HG02970 (cell line): ENCODE data around the gene CRY2.

Experiments
- ATAC-seq: cut with Tn5 transposase; IDR thresholded peaks from one replicate; pipeline ENCODE4 v1.9.1; 2021; ENCODE audit warnings: mild to moderate bottlenecking, moderate library complexity, moderate number of reproducible peaks; ENCODE audit not compliant: unreplicated experiment, low FRiP score

CRY2 gene

GRCh38 chr11:45876401-45876800 is 29.1 kb downstream of the CRY2 start:
- ATAC-seq, result no peak

GRCh38 chr11:45877221-45877620 is 29.9 kb downstream of the CRY2 start:
- no peak for ATAC-seq

- no peak for ATAC-seq
These were observed 30.6 kb downstream of the CRY2 start for GRCh38 chr11:45877845-45878244.

- ATAC-seq, result no peak
These were observed 32.8 kb downstream of the CRY2 start for GRCh38 chr11:45879803-45880686.

GRCh38 chr11:45880772-45881570 is 33.7 kb downstream of the CRY2 start:
- no peak for ATAC-seq

GRCh38 chr11:45881708-45882368 is 34.6 kb downstream of the CRY2 start:
- no peak for ATAC-seq

GRCh38 chr11:45884596-45885185 is 37.4 kb downstream of the CRY2 start:
- ATAC-seq, result no peak

GRCh38 chr11:45885274-45885920 is 38.1 kb downstream of the CRY2 start, which contains the start of gene MAPK8IP1:
MAPK8IP1 (plus strand) TSS chr11:45885651; CDS start chr11:45885821, 170 bp downstream.
- ATAC-seq, result no peak

GRCh38 chr11:45885921-45886721 is 38.8 kb downstream of the CRY2 start:
- no peak for ATAC-seq

- ATAC-seq, result no peak
These were observed 39.7 kb downstream of the CRY2 start for GRCh38 chr11:45886816-45887520.

- ATAC-seq, result no peak
These were observed 40.3 kb downstream of the CRY2 start for GRCh38 chr11:45887587-45887986.

GRCh38 chr11:45889555-45889954 is 42.3 kb downstream of the CRY2 start:
- ATAC-seq, result no peak

- no peak for ATAC-seq
These were observed 42.7 kb downstream of the CRY2 start for GRCh38 chr11:45889966-45890365.

GRCh38 chr11:45890886-45891550 is 43.7 kb downstream of the CRY2 start:
- no peak for ATAC-seq

GRCh38 chr11:45892856-45893255 is 45.6 kb downstream of the CRY2 start:
- ATAC-seq, result no peak

GRCh38 chr11:45894555-45895247 is 47.4 kb downstream of the CRY2 start:
- ATAC-seq, result no peak

- no peak for ATAC-seq
These were observed 48.4 kb downstream of the CRY2 start for GRCh38 chr11:45895553-45896259.
